IMR-90 (cell line): ENCODE measurements around the gene THRAP3. TPM values are rescaled to one million over a fixed set of nuclear protein-coding genes. Genes with fewer than 3 reads are reported as not detected.

Experiments used
- ATAC-seq: fragments of 200-7000 bp; cut with Tn5 transposase; 2 replicates; pipeline ENCODE4 v1.9.1; 2020; ENCODE audit warnings: low read depth, mild to moderate bottlenecking, moderate library complexity
- BruUV-seq: library from RNA; stranded (reverse); fragments of 400-500 nt; replicated peaks from 2 replicates; lab custom pipeline; 2021; lab: Mats Ljungman, UMichigan
- CTCF ChIA-PET: fragments of 300-600 bp; formaldehyde crosslinking; extraction: SDS; loops from one replicate; lab custom pipeline; 2021; ENCODE audit warnings: antibody characterized with exemption; lab: Yijun Ruan, JAX
- POLR2A ChIA-PET: fragments of 300-600 bp; sonication (Branson Sonifier 250); formaldehyde crosslinking; loops from one replicate; lab custom pipeline; 2022; ENCODE audit warnings: antibody characterized with exemption; ENCODE audit not compliant: unreplicated experiment; lab: Charles Lee
- DNase-seq: peaks from one replicate; pipeline ENCODE4 v3.0.0; 2013
- H2AFZ ChIP-seq: replicated peaks from 2 replicates; pipeline ENCODE3; 2013; ENCODE audit warnings: low read length, mild to moderate bottlenecking; ENCODE audit not compliant: poor library complexity
- H2AK5ac ChIP-seq: 2 replicates; pipeline ENCODE4 v1.6.1; 2013; ENCODE audit warnings: low read depth, low read length, inconsistent platforms
- H2AK9ac ChIP-seq: replicated peaks from 2 replicates; pipeline ENCODE3; 2013; ENCODE audit warnings: mild to moderate bottlenecking, low read depth, low read length, moderate library complexity; ENCODE audit not compliant: poor library complexity
- H2BK120ac ChIP-seq: 2 replicates; pipeline ENCODE4 v1.6.1; 2013; ENCODE audit warnings: low read depth, low read length, inconsistent platforms
- H2BK15ac ChIP-seq: 3 replicates; pipeline ENCODE4 v1.6.1; 2013; ENCODE audit warnings: low read depth, low read length, inconsistent platforms
- H2BK20ac ChIP-seq: 2 replicates; pipeline ENCODE4 v1.6.1; 2013; ENCODE audit warnings: low read depth, mild to moderate bottlenecking, inconsistent platforms, low read length, moderate library complexity
- H2BK5ac ChIP-seq: 2 replicates; pipeline ENCODE4 v1.6.1; 2013; ENCODE audit warnings: mild to moderate bottlenecking, low read depth, low read length, inconsistent platforms; ENCODE audit not compliant: poor library complexity, severe bottlenecking
- H3K14ac ChIP-seq: replicated peaks from 2 replicates; pipeline ENCODE4 v1.6.1; 2013; ENCODE audit warnings: low read depth, low read length, inconsistent platforms
- H3K18ac ChIP-seq: 2 replicates; pipeline ENCODE4 v1.6.1; 2013; ENCODE audit warnings: low read depth, low read length, control low read depth
- H3K23ac ChIP-seq: 2 replicates; pipeline ENCODE4 v1.6.1; 2013; ENCODE audit warnings: low read depth, low read length, inconsistent platforms
- H3K27ac ChIP-seq: 2 replicates; pipeline ENCODE4 v1.5.1; 2013; ENCODE audit warnings: mild to moderate bottlenecking, control low read depth, low read length; ENCODE audit not compliant: insufficient read depth
- H3K27me3 ChIP-seq: 2 replicates; pipeline ENCODE4 v1.6.1; 2013; ENCODE audit warnings: low read length; ENCODE audit not compliant: control insufficient read depth, insufficient read depth
- H3K36me3 ChIP-seq: 2 replicates; pipeline ENCODE4 v1.6.1; 2013; ENCODE audit warnings: low read length, mixed read lengths; ENCODE audit not compliant: control insufficient read depth, insufficient read depth
- H3K4ac ChIP-seq: 2 replicates; pipeline ENCODE4 v1.6.1; 2013; ENCODE audit warnings: low read depth, low read length, inconsistent platforms
- H3K4me1 ChIP-seq: 2 replicates; pipeline ENCODE4 v1.6.1; 2013; ENCODE audit warnings: low read length, mixed read lengths; ENCODE audit not compliant: control insufficient read depth, insufficient read depth
- H3K4me2 ChIP-seq: 2 replicates; pipeline ENCODE4 v1.6.1; 2013; ENCODE audit warnings: low read depth, mild to moderate bottlenecking, control low read depth, low read length, moderate library complexity
- H3K4me3 ChIP-seq: 2 replicates; pipeline ENCODE4 v1.5.1; 2013; ENCODE audit warnings: low read depth, mild to moderate bottlenecking, control low read depth, low read length, moderate library complexity; ENCODE audit not compliant: insufficient read depth
- H3K56ac ChIP-seq: 2 replicates; pipeline ENCODE4 v1.6.1; 2013; ENCODE audit warnings: low read length, inconsistent platforms; ENCODE audit not compliant: insufficient read depth; ENCODE audit errors: extremely low read depth
- H3K79me1 ChIP-seq, 2 experiments: 2 replicates each; pipeline ENCODE4 v1.6.1; 2013; ENCODE audit warnings: low read length in 2 of 2, inconsistent platforms in 1 of 2, low read depth in 1 of 2
- H3K9ac ChIP-seq: 2 replicates; pipeline ENCODE4 v1.6.1; 2013; ENCODE audit warnings: low read depth, low read length, control low read depth
- H3K9me1 ChIP-seq: 2 replicates; pipeline ENCODE4 v1.6.1; 2013; ENCODE audit warnings: low read length, inconsistent platforms; ENCODE audit not compliant: insufficient read depth
- H3K9me3 ChIP-seq: 2 replicates; pipeline ENCODE4 v1.6.1; 2013; ENCODE audit warnings: low read length; ENCODE audit not compliant: control insufficient read depth, insufficient read depth
- H4K20me1 ChIP-seq: 2 replicates; pipeline ENCODE4 v1.6.1; 2013; ENCODE audit warnings: low read length, inconsistent platforms; ENCODE audit not compliant: insufficient read depth
- H4K5ac ChIP-seq: 2 replicates; pipeline ENCODE4 v1.6.1; 2013; ENCODE audit warnings: mild to moderate bottlenecking, low read depth, low read length, control low read depth
- H4K8ac ChIP-seq, 2 experiments: 2 replicates each; pipeline ENCODE4 v1.6.1; 2013; ENCODE audit warnings: low read depth in 2 of 2, low read length in 2 of 2, control low read depth in 1 of 2, inconsistent platforms in 1 of 2
- H4K91ac ChIP-seq: 2 replicates; pipeline ENCODE4 v1.6.1; 2013; ENCODE audit warnings: low read depth, low read length, inconsistent platforms; ENCODE audit not compliant: insufficient read depth
- BHLHE40 ChIP-seq: fragments of 150-350 bp; IDR thresholded peaks from 2 replicates; pipeline ENCODE4 v1.6.1; 2016; ENCODE audit warnings: mild to moderate bottlenecking, low read depth, low read length
- CHD1 ChIP-seq: IDR thresholded peaks from 2 replicates; pipeline ENCODE4 v1.6.1; 2012; ENCODE audit warnings: low read depth, low read length, improper control_type of control experiment
- MAFK ChIP-seq: IDR thresholded peaks from 2 replicates; pipeline ENCODE4 v1.6.1; 2012; ENCODE audit warnings: low read depth, low read length, improper control_type of control experiment
- MAZ ChIP-seq: IDR thresholded peaks from 2 replicates; pipeline ENCODE4 v1.6.1; 2012; ENCODE audit warnings: low read depth, mild to moderate bottlenecking, low read length, improper control_type of control experiment, moderate library complexity, borderline replicate concordance
- RCOR1 ChIP-seq: IDR thresholded peaks from 2 replicates; pipeline ENCODE4 v1.6.1; 2012; ENCODE audit warnings: mild to moderate bottlenecking, low read length, improper control_type of control experiment; ENCODE audit not compliant: insufficient replicate concordance
- SMC3 ChIP-seq: fragments of 150-350 bp; IDR thresholded peaks from 2 replicates; pipeline ENCODE4 v1.6.1; 2016; ENCODE audit warnings: low read depth, mild to moderate bottlenecking, antibody characterized with exemption, low read length, moderate library complexity
- WGBS, 2 experiments: methylation state at CpG; one replicate each; pipeline versions ENCODE4 v1.1.5 to v1.1.7; 2013; ENCODE audit warnings: missing lambda C conversion rate in 2 of 2; ENCODE audit not compliant: insufficient read length in 1 of 2; ENCODE audit errors: extremely low coverage in 2 of 2; 5-methylcytosine and 5-hydroxymethylcytosine counted together
- dilution Hi-C: fragments of 300-500 bp; cut with HindIII; formaldehyde crosslinking; loops from one replicate; pipeline ENCODE4 v1.14.3; 2018; ENCODE audit warnings: low sequenced_read_pairs; ENCODE audit not compliant: unreplicated experiment
- in situ Hi-C: fragments of 300-500 bp; cut with MboI; formaldehyde crosslinking; loops from 3 replicates; pipeline ENCODE4 v1.14.3; 2019; ENCODE audit warnings: low sequenced_read_pairs, inconsistent platforms, mixed read lengths
- intact Hi-C: fragments of 100-400 bp; cut with micrococcal nuclease; formaldehyde crosslinking; loops from 2 replicates; pipeline ENCODE4 v1.10.0; 2022
- polyA plus RNA-seq, 3 experiments: library from polyadenylated mRNA; depleted of rRNA; stranded (reverse); fragments of >200 nt; gene quantifications; 2 replicates each; pipeline ENCODE4 v1.2.3, GENCODE V29; 2012; ENCODE audit warnings: low replicate concordance in 1 of 3
- total RNA-seq: library from RNA; depleted of rRNA; stranded (reverse); fragments of >200 nt; gene quantifications from 2 replicates; pipeline ENCODE4 v1.2.3, GENCODE V29; 2012
- TF ChIP-seq, protein P1 (sequence below): conservative IDR thresholded peaks from 2 replicates; pipeline ENCODE4 v1.5.1; 2012; ENCODE audit warnings: mild to moderate bottlenecking, low read depth, low read length, improper control_type of control experiment

Gene THRAP3
- total and polyA plus RNA-seq, 2 of the 4 experiments (the other 2 are of a cell fraction): 60.6 to 66.5 TPM

DNA sequence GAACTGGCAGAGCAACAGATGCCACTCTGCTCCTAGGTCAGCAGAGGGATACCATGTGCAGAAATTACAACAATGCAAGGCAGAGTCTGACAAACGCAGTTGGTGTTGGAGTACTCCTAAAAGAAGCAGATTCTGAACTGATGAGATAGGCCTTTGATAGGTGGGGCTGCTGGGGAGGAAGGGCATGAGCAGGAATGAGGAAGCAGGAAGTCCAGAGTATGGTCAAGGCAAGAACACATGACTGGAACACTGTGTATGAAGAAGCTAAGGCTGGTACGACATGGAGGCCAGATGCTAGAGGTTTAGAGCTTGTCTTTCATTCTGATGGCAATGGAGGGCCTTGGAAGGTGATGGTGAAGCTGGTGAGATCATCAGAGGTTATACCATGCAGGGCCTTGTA, 11.5 kb upstream of the THRAP3 start:
- Histone ChIP-seq H2AK9ac (no peak overlapping the region), H3K36me3 (no peaks in the 10 kb centered on the region), H2AFZ (peak overlapping the region; percentile 29), H2BK5ac (no peak overlapping the region), H2AK5ac (no peak overlapping the region), H4K20me1 (no peaks in the 10 kb centered on the region), H3K14ac (no peak overlapping the region), H3K4me2 (no peak overlapping the region), H2BK120ac (no peak overlapping the region), H3K27me3 (no peaks in the 10 kb centered on the region), H3K56ac (no peak overlapping the region), H3K18ac (no peak overlapping the region), H3K9me3 (no peaks in the 10 kb centered on the region), H4K91ac (no peak overlapping the region), H3K9me1 (no peaks in the 10 kb centered on the region), H3K4me3 (no peak overlapping the region), H3K4ac (no peak overlapping the region), H3K4me1 (no peaks in the 10 kb centered on the region), H4K5ac (peak overlapping the region; percentile 12; the same call in 1 of the 2 replicates), H3K27ac (no peak overlapping the region), H3K9ac (no peak overlapping the region), H4K8ac (peak overlapping the region in 1 of 2 experiments; percentile 67; a peak in 2 of 4 replicates), H2BK15ac (no peak overlapping the region), H3K23ac (no peak overlapping the region), H2BK20ac (no peak overlapping the region), H3K79me1 (no peaks in the 10 kb centered on the region)
- WGBS, 2 experiments: 63% methylated on average over 1 of the region's 2 CpGs; no CpG with 5 or more reads in 1 of the 2 experiments
- DNase-seq (no peak), ATAC-seq (no peak)
- BruUV-seq: no TSS peak
- TF ChIP-seq, protein P1, sequence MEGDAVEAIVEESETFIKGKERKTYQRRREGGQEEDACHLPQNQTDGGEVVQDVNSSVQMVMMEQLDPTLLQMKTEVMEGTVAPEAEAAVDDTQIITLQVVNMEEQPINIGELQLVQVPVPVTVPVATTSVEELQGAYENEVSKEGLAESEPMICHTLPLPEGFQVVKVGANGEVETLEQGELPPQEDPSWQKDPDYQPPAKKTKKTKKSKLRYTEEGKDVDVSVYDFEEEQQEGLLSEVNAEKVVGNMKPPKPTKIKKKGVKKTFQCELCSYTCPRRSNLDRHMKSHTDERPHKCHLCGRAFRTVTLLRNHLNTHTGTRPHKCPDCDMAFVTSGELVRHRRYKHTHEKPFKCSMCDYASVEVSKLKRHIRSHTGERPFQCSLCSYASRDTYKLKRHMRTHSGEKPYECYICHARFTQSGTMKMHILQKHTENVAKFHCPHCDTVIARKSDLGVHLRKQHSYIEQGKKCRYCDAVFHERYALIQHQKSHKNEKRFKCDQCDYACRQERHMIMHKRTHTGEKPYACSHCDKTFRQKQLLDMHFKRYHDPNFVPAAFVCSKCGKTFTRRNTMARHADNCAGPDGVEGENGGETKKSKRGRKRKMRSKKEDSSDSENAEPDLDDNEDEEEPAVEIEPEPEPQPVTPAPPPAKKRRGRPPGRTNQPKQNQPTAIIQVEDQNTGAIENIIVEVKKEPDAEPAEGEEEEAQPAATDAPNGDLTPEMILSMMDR: no peak
- TF ChIP-seq MAFK (no peak), CHD1 (no peak), MAZ (no peak), RCOR1 (no peak), SMC3 (no peak), BHLHE40 (no peak)
- in situ Hi-C loops (no loop called here), intact Hi-C loops (loop anchor here (10.0 kb wide), 1 partner anchor 108 kb away; no protein-coding TSS in a partner anchor), dilution Hi-C loops (no loop called here)
- ChIA-PET POLR2A (no interaction called here), CTCF (no interaction called here)
